NCI-H1436 treated with DMSO at 0.1 percent for 48 hours (cell line): ENCODE data around the gene AKT2.
"Not testable (repeated sequence)": the region's sequence is repeated elsewhere in the genome, so short reads cannot be mapped to it uniquely, and the experiment has no call there.

Source experiments
- DNase-seq: peaks from one replicate; lab custom pipeline; 2025; lab: John Stamatoyannopoulos, UW

Gene AKT2

DNA sequence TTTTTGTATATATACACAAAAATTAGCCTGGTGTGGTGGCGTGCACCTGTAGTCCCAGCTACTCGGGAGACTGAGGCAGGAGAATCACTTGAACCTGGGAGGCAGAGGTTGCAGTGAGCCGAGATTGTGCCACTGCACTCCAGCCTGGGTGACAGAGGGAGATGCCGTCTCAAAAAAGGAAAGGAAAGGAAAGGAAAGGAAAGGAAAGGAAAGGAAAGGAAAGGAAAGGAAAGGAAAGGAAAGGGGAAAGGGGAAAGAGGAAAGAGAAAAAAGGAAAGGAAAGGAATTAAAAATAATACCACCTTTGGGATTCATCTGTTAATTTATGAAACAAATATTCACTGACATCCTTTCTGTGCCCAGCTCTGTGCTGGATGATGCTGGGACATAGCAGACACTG is 66.1 kb downstream of the AKT2 start:
- not testable (repeated sequence) for DNase-seq

DNA sequence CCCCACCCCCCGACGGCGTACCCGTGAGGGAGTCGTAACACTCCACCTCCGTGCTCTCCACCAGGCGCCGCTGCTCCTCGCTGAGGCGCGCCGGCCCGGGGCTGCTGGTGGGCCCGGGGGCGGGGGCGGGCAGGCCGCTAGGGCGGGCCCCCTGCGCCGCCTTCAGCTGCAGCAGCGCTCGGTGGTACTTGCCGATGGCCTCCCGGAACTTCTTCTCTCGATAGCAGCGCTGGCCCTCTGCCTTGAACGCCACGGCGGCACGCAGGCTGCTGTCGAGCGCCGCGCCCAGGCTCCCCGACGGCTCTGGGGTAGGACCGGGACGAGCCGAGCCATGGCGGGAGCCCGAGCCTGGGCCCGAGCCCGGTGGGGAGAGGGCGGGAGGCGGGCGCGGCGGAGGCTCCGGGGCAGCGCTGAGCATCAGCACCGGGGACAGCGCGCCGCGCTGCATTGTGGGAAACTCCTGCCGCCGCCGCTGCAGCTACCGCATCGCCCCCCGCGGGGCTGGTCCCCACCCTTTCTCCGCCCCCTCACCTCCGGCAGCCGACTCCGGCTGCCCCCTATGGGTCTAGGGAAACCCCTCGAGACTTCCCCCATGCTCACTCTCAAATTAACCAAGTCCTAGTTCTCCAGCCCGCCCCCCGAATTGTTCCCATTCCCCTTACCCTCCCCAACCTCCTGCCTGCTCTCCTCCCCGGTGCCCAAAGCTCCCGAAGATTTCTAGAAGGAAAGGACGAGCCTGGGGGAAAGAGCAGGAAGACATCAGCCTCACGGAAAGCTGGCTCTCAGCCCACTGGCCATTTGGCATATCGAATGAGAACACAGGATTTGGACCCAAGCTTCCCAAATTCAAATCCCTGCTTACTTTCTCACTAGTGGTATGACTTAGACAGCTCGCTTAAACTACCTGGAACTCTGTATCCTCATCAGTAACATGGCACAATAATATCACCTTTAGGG is 66.9 kb downstream of the AKT2 start, which contains the start of gene TTC9B:
TTC9B (minus strand) TSS at position 451 of the 957 bp plus-strand sequence; CDS start at position 448, 3 bp downstream.
- no peak for DNase-seq

DNA sequence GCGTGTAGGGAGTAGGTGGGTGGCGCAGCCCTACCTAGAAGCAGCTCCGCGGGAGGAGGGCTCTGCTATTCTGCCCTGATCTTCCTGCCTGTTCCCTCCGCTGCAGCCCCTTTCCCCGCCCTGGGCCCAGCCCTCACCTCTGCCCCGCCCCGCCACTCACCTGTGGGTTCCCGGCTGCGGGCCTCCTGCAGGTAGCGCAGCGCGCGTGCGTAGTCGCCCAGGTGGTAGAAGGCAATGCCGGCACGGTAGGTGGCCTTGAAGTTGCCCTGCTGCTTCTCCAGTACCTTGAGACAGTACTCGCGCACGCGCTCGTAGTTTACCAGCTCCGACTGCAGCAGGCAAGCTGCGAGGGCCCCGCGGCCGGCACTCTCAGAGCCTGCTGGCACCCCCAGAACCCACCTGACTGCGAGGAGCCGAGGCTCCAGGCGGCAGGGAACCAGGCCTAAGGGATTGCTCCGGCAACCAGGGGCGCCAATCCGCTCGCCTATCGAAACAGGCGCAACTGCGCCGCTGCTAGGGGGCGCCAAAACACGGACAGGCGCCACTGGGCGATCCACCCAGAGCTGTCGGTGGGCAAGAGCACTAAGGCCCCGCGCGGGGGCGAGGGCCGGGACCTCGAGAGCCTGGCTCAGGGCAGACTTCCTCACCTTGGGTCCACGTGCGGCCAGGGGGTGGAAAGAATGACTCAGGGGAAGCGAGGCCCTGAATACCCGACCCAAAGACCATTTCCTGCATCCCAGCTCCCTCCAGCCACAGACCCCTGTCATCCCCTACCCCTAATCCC is 67.9 kb downstream of the AKT2 start:
- DNase-seq: peak; percentile 12

DNA sequence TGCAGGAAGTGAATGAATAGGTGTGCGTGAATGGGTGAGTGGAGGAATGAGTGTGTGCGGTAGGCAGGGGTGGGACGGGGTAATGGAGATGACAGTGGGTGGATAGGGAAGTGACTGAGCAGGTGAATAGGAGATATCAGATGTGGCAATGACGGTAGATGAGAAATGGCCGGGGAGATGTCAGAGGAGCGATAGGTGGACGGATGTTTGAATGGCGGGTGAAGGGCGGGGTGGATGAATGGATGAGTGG is 68.4 kb downstream of the AKT2 start:
- DNase-seq: no peak

DNA sequence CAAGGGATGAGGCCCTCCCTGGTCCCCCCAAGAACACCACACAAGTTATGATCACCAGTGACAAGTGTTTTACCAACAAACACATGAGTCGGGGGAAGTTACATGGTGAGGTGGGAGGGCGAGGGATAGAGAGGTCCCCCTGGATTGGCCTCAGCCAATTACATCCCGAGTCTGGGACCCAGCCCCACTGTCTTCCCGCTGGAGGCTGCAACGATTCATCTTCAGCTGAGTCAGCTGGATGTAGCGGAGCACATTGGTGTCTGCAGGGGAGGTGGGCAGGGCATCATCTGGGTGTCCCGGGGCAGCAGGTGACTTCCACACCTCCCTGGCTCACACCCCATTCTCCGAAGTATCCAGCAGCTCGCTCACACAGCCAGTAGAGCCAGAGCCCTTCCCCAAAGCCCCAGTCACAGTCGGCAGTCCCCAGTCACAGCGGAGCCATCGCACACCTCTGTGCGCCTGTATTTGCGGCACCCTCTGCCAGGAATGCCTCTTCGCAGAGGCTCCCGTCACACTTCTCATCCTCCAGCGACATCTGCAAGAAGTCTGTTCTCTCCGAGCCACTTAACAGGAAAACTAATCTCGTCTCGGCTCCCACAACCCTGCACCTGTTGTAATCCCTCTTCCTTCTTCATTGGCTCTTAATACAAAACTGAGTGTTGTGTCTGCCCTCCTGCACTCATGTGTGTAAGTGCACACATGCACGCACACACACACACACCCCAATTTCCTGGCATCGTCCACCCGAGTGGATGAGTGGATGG is 69.0 kb downstream of the AKT2 start:
- no peak for DNase-seq

DNA sequence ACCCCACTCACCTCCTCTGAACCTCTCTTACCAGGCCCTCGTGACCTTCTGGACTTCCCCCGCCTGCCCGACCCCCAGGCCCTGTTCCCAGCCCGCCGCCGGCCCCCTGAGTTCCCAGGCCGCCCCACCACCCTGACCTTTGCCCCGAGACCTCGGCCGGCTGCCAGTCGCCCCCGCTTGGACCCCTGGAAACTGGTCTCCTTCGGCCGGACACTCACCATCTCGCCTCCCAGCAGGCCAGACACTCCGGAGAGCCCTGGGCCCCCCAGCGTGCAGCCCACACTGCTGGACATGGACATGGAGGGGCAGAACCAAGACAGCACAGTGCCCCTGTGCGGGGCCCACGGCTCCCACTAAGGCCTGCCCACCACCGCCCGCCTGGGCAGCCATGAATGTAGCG is 70.2 kb downstream of the AKT2 start:
- DNase-seq: no peak

DNA sequence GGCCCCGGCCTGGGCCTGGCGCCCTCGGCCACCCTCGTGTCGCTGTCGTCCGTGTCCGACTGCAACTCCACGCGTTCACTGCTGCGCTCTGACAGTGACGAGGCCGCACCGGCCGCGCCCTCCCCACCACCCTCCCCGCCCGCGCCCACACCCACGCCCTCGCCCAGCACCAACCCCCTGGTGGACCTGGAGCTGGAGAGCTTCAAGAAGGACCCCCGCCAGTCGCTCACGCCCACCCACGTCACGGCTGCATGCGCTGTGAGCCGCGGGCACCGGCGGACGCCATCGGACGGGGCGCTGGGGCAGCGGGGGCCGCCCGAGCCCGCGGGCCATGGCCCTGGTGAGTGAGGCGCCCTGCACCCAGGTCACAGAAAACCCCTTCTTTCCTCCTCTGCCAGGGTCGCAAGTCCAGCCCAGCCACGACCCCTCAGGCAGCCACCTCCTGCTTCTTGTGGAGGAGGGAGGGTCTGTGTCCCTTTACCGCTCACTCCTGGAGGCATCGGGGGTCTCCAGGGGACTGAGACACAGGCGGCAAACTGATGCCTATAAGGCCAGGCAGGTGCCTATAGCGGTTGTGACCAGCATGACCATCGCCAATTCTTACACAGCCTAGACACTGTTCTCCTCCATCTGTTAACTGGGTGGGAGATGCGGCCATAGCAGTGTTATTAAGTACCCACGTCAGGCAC is 71.1 kb downstream of the AKT2 start:
- DNase-seq: no peak

DNA sequence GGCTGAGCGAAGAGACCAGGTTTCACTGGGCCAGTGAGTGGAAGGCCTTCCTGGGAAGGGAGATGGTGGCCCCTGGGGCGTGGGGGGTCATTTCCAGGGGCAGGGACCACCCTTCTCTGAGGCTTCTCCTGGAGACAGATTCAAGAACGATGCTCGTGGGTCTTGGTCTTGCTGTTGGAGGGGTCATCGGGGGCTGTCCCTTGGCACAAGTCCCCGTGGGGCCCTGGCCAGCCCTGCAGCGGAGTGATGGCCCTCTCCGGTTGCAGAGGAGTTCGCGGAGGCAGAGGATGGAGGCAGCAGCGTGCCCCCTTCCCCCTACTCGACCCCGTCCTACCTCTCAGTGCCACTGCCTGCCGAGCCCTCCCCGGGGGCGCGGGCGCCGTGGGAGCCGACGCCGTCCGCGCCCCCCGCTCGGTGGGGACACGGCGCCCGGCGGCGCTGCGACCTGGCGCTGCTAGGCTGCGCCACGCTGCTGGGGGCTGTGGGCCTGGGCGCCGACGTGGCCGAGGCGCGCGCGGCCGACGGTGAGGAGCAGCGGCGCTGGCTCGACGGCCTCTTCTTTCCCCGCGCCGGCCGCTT is 71.8 kb downstream of the AKT2 start:
- no peak for DNase-seq

DNA sequence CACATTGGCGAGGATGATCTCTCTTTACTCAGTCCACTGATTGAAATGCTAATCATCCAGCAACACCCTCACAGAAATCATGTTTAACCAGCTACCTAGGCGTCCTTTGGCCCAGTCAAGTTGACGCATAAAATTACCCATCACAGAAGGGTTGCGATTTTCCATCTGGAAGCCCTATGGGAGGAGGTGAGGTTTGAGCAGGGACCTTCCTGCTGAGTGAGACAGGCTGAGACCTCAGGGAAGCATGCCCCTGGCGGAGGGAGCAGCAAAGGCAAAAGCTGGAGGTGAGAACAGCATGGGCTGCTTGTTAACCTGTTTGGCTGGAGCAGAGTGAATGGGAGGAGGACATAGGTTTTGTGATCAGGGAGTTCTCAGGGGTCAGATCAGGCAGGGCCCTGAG is 74.3 kb downstream of the AKT2 start:
- DNase-seq: no peak

DNA sequence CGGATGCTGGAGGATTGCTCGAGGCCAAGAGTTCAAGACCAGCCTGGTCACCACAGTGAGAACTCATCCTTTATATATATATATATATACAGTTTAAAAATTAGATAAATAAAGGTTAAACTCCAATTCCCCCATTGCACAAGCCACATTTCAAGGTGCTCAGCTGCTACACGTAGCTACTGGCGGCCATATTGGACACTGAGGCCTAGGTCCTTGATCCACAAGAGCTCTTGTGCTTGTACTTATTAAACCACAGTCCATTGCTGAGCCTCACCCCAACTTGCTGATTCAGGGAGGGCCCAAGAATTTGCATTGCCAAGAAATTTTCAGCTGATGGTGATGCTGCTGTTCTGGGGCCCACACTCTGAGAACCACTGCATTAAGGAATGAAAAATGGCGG is 76.5 kb downstream of the AKT2 start:
- DNase-seq: no peak

DNA sequence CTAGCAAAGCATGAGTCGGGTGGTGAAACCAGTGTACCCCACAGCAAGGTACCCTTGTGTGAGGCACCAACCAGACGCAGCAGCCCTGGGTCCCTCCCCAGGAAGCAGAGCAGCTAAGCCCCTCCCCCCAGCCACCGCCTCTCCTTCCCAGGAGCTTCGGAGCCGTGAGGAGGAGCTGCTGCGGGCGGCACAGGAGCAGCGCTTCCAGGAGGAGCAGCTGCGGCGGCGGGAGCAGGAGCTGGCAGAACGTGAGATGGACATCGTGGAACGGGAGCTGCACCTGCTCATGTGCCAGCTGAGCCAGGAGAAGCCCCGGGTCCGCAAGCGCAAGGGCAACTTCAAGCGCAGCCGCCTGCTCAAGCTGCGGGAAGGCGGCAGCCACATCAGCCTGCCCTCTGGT is 79.4 kb downstream of the AKT2 start:
- DNase-seq: no peak

DNA sequence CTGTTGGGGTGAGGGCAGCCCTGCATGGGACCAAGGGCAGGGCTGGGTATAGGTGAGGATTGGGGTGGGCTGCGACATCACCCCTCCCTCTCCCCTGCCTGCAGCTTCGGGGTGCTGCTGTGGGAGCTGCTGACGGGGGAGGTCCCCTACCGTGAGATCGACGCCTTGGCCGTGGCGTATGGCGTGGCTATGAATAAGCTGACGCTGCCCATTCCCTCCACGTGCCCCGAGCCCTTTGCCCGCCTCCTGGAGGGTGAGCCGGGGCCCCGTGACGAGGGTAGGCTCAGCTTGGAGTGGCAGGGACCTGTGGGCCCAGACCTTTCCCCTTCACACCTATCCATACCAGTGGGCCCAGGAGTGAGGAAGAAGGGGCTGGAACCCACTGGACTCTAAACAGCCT is 80.8 kb downstream of the AKT2 start:
- DNase-seq: no peak

DNA sequence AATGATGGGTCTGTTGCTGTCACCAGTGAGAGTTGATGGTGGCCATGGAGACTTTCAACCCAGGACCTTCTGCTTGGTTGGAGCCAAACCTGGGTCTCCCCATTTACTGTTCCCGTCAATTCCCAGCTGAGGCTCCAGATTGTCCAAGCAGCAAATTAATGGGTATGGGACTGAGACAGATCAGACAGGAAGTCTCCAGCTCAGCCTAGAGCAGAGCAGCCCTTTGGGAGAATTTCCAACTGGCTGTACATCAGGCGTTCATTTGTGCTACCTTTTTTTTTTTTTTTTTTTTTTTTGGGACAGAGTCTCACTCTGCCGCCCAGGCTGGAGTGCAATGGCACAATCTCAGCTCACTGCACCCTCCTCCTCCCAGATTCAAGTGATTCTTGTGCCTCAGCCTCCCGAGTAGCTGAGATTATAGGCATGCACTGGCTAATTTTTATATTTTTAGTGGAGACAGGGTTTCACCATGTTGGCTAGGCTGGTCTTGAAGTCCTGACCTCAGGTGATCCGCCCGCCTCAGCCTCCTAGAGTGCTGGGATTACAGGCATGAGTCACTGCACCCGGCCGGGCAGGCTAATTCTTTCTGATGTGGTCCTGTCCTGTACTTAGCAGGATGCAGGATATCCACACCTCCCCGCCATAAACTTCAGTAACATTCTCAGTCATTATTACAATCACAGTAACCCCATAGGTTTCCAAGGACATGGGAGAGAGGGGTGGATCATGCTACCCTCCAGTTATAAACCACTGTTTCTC is 84.6 kb downstream of the AKT2 start:
- no peak for DNase-seq

DNA sequence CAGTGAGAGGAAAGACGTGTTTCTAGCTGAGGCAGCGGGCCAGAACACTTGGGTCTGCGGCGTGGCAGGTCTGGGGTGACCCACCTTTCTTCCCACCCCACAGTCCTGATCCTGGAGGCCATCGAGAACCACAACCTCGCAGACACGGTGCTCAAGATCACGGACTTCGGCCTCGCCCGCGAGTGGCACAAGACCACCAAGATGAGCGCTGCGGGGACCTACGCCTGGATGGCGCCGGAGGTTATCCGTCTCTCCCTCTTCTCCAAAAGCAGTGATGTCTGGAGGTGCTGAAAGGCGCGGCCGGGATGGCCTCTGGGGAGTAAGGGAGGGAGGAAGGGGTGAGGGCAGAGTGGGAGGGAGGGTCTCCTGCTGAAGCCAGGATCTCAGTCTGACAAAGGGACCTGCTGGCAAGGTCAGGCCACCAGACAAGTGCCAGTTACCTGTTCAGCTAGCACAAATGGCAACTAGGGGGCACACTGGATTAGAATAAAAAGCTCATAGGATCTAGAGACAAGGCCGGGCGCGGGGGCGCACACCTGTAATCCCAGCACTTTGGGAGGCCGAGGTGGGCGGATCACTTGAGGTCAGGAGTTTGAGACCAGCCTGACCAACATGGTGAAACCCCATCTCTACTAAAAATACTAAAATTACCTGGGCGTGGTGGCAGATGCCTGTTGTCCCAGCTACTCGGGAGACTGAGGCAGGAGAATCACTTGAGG is 86.7 kb downstream of the AKT2 start:
- DNase-seq: no peak

DNA sequence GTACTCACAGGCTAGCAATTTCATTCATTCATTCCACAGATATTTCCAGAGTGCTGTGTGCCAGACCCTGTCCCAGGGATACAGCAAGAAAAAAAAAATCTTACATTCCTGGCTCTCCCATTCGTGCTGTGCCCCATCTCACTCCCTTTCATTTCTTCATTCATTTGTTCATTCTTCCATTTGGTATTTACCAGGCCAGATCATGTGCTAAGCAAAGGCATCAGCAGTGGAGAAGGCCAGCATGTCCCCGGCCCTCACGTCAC is 91.6 kb downstream of the AKT2 start:
- no peak for DNase-seq

DNA sequence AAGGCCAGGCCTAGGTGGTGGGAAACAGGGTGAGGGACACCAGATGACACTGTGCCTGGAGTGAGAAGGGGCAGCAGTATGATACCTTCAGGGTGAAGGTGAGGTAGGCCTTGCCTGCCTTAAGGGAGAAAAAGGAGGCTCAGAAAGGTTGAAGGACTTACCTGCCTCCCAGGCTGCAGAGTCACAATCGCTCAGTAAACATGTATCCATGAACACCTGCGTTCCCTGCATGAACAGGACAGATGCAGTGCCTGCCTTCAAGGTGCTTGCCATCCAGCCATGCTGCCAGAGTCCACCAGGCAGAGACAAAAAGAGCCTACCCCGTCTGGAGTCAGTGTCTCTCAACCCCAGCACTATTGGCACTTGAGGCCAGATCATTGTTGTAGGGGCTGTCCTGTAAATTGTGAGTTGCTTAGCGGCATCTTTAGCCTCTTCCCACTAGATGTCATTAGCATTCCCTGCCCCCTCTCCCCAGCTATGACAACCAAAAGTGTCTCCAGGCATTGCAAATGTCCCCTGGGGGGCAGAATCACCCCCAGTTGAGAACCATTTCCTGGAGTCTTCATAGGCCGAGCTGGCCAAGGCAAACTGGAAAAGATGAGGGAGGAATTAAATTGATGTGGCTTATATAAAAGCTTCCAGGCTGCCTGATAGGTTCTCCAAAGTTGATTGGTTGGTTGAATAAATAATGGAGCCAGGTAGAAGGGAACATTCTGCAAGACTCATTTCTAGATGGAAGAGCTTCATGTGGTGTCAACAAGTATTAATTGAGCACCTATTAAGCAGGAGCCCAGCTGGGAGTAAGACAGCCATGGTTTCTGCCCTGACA is 92.2 kb downstream of the AKT2 start:
- no peak for DNase-seq

DNA sequence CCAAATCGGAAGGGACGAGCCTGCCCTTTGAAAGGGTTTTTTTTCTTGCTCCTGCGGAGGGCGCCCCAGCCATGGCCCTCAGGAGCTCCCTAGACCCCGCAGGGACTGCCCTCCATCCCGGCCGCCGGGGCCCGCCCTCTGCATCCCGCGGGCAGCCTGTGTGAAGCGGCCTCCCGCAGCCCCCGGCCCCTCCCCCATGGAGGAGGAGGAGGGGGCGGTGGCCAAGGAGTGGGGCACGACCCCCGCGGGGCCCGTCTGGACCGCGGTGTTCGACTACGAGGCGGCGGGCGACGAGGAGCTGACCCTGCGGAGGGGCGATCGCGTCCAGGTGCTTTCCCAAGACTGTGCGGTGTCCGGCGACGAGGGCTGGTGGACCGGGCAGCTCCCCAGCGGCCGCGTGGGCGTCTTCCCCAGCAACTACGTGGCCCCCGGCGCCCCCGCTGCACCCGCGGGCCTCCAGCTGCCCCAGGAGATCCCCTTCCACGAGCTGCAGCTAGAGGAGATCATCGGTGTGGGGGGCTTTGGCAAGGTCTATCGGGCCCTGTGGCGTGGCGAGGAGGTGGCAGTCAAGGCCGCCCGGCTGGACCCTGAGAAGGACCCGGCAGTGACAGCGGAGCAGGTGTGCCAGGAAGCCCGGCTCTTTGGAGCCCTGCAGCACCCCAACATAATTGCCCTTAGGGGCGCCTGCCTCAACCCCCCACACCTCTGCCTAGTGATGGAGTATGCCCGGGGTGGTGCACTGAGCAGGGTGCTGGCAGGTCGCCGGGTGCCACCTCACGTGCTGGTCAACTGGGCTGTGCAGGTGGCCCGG is 93.1 kb downstream of the AKT2 start:
- no peak for DNase-seq

DNA sequence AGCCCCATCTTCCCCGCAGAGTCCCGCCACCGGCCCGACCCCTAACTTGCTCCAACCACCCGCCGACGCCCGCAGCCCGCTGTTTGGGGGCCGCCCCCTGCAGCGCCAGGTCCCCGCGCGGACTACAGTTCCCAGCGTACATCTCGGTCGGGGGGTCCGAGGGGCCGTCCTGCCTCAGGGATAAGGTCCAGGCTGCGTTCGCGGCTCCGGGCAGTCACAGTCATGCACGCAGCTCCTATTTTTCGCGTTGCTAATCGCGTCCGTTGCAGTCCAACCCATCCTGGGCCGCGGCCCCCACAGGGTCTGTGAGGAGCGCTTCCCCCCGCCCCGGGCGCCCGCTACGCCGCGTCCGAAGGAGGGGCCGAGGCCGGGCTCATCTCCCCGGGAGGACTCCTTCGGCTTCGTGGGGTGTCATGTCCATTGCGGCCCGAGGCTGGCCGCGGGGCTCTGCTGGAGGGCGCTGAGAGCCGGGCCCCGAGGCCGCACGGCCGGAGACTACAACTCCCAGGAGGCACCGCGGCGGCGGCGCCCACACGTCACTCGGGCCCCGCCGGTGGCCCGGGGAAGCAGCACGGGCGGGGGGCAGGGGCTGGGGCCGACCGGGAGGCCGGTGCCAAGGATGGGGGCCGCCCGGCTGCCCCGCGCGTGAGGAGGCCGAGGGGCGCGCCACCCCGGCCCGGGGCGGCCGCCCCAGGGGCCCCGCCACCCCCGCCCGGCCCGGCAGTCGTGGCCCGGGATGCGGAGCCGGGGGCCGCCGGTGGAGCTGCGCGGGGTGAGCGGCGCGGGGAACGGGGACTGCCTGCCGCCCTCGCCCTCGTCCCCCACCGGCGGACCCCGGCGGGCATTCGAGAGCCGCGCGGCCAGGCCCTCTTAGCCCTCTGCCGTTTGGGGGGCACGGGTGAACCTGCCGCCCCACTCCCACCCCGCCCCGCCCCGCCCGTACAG is 94.0 kb downstream of the AKT2 start, which contains the start of gene MAP3K10:
MAP3K10 (plus strand) TSS at position 536 of the 945 bp plus-strand sequence. CDS start 606 bp downstream, outside the sequence.
- DNase-seq: peak; percentile 6
